Measurements from ENCODE around the gene BLID.
A peak's percentile ranks its signal among the peaks of the same experiment; 100 is the strongest.

BLID gene

GRCh38 chr11:122104341-122104740 lies 11.7 kb downstream of the BLID start:
- DNase-seq: no peak

GRCh38 chr11:122103726-122104125 lies 12.3 kb downstream of the BLID start:
- no peak for DNase-seq

GRCh38 chr11:122103321-122103720 lies 12.7 kb downstream of the BLID start:
- no peak for DNase-seq

- no peak for DNase-seq
Measured at GRCh38 chr11:122102426-122102825, 13.6 kb downstream of the BLID start.

- peak; percentile 98 for DNase-seq
Measured at GRCh38 chr11:122101625-122102291, 14.3 kb downstream of the BLID start.

GRCh38 chr11:122100756-122101080 lies 15.3 kb downstream of the BLID start:
- DNase-seq: peak; percentile 77

- peak; percentile 85 for DNase-seq
Measured at GRCh38 chr11:122100037-122100755, 15.8 kb downstream of the BLID start.

- peak; percentile 85 for DNase-seq
Measured at GRCh38 chr11:122099374-122100036, 16.5 kb downstream of the BLID start.

- peak; percentile 79 for DNase-seq
Measured at GRCh38 chr11:122098261-122098980, 17.6 kb downstream of the BLID start.

GRCh38 chr11:122097419-122098001 lies 18.5 kb downstream of the BLID start:
- peak; percentile 93 for DNase-seq

GRCh38 chr11:122096272-122097112 lies 19.5 kb downstream of the BLID start:
- DNase-seq: peak; percentile 83

- DNase-seq: peak; percentile 87
Measured at GRCh38 chr11:122095681-122096262, 20.2 kb downstream of the BLID start.

GRCh38 chr11:122094836-122095235 lies 21.2 kb downstream of the BLID start:
- peak; percentile 77 for DNase-seq

GRCh38 chr11:122093731-122094275 lies 22.2 kb downstream of the BLID start:
- no peak for DNase-seq

GRCh38 chr11:122091835-122092234 lies 24.2 kb downstream of the BLID start:
- DNase-seq: no peak

GRCh38 chr11:122089111-122089510 lies 26.9 kb downstream of the BLID start:
- DNase-seq: no peak

- no peak for DNase-seq
Measured at GRCh38 chr11:122085712-122086111, 30.3 kb downstream of the BLID start.

- no peak for DNase-seq
Measured at GRCh38 chr11:122085264-122085663, 30.8 kb downstream of the BLID start.

GRCh38 chr11:122082205-122082604 lies 33.8 kb downstream of the BLID start:
- DNase-seq: no peak

GRCh38 chr11:122081073-122081472 lies 34.9 kb downstream of the BLID start:
- DNase-seq: no peak

- DNase-seq: no peak
Measured at GRCh38 chr11:122077459-122077858, 38.6 kb downstream of the BLID start.

Measured in NCI-H1092 treated with DMSO at 0.1 percent for 48 hours (cell line).